ENCODE data around the gene NOD1.
"Not testable (repeated sequence)": the region's sequence is repeated elsewhere in the genome, so short reads cannot be mapped to it uniquely, and the experiment has no call there.

NOD1 gene

DNA sequence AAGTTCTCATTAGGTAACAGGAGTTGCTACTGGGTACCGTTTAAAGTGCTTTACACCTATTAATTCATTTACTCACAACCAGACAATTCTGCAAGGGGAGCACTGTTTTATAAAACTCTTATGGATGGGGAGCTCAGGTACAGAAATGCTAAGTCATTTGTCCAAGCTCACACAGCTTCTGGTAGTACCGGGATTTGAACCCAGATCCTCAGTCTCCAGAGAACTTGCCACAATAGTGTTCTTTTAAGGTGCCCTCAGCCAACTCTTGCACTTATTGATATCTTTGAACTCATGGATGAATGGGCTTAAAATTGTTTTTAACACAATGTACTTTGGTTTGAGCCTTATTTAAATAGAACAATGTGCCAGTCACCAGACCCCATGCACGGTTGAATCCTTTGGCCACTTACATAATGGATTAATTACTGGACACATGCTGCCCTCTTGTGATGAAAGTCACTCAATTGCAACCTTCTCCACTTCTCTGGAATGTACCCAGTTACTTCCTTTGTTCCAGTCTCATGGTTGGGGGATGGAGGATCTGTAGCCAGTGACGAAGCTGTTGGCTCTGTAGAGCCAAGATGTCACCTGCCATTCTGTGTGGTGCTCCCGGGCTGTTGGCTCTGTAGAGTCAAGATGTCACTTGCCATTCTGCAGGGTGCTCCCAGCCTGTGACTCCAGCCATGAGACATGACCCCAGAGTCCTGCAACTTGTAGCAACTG is 65.6 kb downstream of the NOD1 start:
- peak; percentile 37 for DNase-seq

DNA sequence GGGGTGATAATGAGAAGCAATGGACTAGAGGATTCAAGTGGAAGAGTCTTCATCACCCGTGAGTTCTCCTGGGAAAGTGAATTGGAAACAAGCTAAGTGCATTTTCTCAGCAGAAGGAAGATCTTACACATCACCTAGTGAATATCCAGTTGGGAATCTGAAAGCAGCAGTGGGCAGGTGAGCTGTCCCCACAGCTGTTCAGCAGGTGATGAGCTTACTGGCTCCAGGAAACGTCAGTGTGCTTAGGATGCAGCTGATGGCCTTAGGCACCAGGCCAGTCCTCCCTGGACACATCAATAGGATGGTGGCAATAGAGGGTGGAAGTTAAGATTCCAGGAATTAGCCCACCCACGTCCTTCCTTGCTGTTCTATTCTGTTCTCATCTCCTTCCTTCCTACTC is 66.7 kb downstream of the NOD1 start:
- DNase-seq = no peak

GRCh38 chr7:30411173-30411572 is 67.4 kb downstream of the NOD1 start:
- DNase-seq = no peak

DNA sequence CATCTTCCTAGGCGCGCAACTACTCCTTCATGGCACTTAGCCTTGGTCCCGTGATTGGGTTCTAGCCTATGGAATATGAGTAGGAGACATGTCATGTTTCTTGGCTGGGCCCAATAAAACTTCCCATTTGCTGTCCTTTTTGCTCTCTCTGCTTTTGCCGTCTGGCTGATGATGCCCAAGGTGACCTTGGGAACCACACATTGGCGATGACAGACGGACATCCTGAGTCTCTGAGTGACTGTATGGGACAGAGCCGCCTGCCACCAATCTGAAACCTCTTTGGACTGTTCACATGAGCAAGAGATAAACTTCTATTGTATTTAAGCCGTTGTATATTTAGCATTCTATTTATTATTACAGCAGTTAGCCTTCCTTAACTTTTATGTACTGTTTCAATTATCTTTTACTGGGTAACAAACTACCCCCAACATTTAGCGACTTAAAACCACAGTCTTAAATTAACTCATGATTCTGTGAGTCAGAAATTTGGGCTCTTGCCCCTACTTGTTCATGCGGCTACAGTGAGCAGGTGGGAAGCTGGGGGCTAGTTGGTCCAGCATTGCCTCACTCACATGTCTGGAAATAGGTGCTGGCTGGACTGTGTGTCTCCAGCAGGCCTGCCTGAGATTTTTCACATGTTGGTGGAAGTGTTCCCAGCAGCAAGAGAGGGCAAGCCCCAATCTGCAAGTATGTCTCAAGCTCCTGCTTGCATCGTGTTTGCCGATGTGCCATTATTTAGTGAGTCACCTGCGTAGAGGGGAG is 71.7 kb downstream of the NOD1 start:
- no peak for DNase-seq

- DNase-seq = no peak
Measured at GRCh38 chr7:30405179-30405578, 73.4 kb downstream of the NOD1 start.

- no peak for DNase-seq
Measured at GRCh38 chr7:30403477-30403876, 75.1 kb downstream of the NOD1 start.

DNA sequence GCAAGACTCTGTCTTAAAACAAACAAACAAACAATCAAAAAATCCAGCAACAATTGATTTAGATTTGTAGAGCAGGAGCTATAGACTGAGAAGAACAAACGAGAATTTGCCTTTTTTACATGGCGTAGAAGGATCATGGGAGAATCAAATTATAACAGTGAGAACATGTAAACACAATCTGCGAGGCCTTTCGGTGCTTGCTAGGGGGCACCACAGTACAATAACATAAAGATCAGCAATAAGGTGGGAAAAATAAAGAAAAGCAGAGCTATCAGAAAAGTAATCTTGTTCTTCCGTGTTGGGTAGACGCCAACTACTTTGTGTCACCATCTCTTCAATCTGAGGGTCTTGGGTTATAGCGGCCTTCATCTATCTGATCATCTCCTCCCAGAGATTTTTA is 82.2 kb downstream of the NOD1 start:
- no peak for DNase-seq

GRCh38 chr7:30395676-30396075 is 82.9 kb downstream of the NOD1 start:
- no peak for DNase-seq

DNA sequence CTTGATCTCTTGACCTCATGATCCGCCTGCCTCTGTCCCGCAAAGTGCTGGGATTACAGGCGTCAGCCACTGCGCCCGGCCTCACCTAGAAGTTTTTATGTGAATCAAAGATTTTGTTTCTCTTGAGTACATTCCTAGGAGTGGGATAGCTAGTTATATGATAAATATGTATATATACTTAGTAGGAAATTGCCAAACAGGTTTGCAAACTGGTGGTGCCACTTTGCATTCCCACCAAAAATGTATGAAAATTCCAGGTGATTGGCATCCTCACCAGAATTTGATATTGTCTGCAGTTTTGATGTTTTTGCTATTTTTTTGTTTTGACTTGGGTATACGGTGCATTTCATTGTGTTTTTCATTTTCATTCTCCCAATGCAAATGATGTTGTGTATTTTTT is 86.8 kb downstream of the NOD1 start:
- no peak for DNase-seq

GRCh38 chr7:30390736-30391636 is 87.6 kb downstream of the NOD1 start:
- no peak for DNase-seq

DNA sequence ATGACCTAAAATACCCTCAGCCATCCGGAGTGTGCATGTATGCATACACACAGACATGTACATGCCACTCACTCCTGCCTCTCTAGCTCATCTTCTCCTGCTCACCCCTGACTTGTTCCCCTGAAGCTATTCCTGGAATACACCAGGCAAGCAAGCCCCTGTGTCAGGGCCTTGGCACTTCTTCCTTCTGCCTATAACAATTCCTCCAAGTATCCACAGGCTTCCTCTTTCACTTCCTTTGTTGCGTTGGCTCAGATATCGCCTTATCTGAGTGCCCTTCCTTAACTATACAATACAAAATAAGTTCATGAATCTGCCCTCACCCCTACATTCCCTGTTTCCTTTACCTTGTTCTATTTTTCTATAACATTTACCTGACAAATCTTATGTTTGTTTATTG is 88.8 kb downstream of the NOD1 start:
- no peak for DNase-seq

DNA sequence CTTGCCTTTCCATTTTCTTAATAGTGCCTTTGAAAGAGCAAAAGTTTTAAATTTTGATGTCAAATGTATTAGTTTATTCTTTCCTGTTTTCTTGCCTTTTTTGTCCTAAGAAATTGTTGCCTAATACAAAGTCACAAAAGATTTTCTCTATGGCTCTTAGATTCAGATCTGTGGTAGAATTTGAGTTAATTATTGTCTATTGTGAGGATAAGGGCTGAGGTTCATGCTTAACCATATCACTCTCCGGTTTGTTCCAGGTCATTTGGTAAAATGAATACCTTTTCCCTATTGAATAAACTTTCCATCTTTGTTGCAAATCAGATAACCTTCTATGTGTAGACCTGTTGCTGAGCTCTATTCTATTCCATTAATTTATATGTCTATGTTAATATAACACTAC is 96.0 kb downstream of the NOD1 start:
- no peak for DNase-seq

DNA sequence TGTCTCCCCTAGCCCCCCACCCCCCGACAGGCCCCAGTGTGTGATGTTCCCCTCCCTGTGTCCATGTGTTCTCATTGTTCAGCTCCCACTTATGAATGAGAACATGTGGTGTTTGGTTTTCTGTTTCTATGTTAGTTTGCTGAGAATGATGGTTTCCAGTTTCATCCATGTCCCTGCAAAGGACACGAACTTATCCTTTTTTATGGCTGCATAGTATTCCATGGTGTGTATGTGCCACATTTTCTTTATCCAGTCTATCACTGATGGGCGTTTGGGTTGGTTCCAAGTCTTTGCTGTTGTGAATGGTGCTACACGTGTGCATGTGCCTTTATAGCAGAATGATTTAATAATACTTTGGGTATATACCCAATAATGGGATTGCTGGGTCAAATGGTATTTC is 97.8 kb downstream of the NOD1 start:
- not testable (repeated sequence) for DNase-seq

DNA sequence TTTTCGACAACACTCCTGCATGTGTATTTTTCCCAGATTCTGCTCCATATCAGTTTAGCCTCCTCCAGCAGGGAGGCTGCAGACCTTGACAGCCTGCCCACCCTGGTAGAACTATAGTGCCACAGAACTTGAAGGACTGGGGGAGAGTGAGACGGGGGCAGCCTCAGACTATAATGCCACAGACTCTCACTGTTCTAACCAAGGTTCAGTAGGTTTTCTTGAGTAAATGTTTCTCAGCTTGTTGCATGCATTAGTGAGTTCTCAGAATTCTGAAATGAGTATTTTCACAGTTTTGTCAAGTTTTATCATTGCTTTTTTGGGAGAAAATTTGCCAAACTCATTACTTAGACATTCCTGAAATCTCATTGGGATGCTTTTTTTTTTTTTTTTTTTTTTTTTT is 98.3 kb downstream of the NOD1 start:
- DNase-seq = no peak

- no peak for DNase-seq
Measured at GRCh38 chr7:30379741-30380140, 98.8 kb downstream of the NOD1 start.

DNA sequence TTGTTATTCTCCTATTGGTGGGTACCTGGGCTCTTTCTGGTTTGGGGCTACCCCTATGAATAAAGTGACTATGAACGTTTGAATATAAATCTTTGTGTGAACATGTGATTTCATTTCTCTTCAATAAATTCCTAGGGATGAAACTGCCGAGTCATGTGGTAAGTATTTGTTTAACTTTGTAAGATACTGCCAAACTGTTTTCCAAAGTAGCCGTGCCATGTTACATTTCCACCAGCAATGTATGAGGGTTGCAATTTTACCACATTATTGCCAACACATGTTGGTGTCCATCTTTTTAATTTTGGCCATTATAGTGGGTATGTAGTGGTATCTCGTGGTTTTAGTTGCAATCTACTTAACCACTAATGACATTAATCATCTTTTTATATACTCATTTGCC is 99.5 kb downstream of the NOD1 start:
- DNase-seq = no peak

- DNase-seq = no peak
Measured at GRCh38 chr7:30378275-30378674, 100.3 kb downstream of the NOD1 start.
